Measurements from ENCODE around the gene RASSF5. TPM values are rescaled to one million over a fixed set of nuclear protein-coding genes. Genes with fewer than 3 reads are reported as not detected.

RASSF5 gene
- total and polyA plus RNA-seq, 3 donors from 2014 or later: 4.3 to 8.4 (median 5.9) TPM

DNA sequence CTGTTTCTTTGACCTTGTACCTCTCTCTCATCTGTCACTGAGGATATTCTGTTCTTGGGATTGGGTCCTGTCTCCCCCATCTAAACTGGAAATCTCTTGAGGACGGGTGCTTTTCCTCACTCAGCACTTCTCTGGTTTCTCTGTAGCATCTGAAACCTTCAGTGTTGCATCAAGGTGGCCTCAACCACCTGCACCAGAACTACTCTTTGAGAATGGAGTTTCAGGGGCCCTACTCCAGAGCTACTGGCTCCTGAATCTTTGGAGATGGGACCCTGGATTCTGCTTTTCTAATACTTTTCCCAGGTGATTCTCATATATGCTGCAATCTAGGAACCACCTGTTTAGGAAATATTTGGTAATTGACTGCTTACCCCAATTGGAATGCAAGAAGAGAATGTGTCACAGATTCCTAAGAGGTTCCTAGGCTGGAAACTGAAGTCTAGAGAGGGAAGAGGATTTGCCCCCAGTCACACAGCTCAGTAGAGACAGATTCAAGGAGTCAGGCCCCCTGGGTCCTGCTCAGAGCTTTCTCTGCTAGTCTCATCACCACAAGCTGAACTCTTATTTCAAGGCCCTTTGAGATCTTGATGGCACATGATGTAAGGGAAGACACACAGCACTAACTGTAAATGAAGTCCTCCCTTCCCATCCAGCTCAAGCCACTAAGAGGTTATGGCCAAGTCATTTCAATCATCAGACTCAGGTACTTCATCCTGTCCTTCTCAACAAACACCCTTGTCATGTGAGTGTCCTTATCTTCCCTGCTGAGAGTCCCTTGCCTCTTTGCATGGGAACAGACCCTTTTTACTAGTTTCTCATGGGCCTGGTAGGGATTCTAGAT lies 56.3 kb downstream of the RASSF5 start:
- Histone ChIP-seq H3K27me3 (no peaks in the 10 kb centered on the region), H3K27ac (no peak overlapping the region), H3K4me1 (peaks cover 10% of the 10 kb centered on the region), H3K36me3 (ENCODE audit: low read depth, missing control alignments) (no peaks in the 10 kb centered on the region), H3K9me3 (no peaks in the 10 kb centered on the region), H3K4me3 (no peak overlapping the region)
- DNase-seq: no peak
- no peak for TF ChIP-seq CTCF (IDR thresholded peaks at IDR 0.05)
- TF ChIP-seq POLR2A (IDR thresholded peaks at IDR 0.05): no peak
- WGBS, 2 donors: 93 to 100% methylated on average over 1 of the region's 1 CpG
- intact Hi-C loops (cut with DNase I; ENCODE audit: low total_unique reads): no loop called here

DNA sequence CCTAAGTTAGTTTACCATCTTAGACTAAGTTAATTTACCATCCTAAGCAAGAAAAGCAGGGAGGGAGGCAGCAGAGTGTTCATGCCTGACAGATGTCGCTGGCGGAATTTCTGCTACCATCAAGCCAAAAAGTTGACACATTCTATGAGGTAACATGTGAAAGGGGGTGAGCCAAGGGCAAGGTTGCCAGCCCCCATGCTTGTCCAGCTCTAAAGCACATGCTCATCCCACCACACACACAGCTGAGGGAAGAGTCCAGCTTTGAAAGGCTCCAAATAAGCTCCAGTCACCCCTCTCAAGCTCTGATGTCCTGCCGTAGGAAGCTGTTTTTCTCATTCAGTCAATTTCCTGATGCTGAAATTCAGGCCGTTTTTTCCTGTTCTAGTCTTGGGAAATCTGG lies 58.7 kb downstream of the RASSF5 start:
- Histone ChIP-seq H3K27me3 (no peaks in the 10 kb centered on the region), H3K9me3 (no peaks in the 10 kb centered on the region), H3K27ac (no peak overlapping the region), H3K36me3 (ENCODE audit: low read depth, missing control alignments) (no peaks in the 10 kb centered on the region), H3K4me1 (no peaks in the 10 kb centered on the region), H3K4me3 (no peak overlapping the region)
- intact Hi-C loops (cut with DNase I; ENCODE audit: low total_unique reads): no loop called here
- WGBS, 2 donors: 81 to 93% methylated on average over 4 of the region's 4 CpGs
- DNase-seq: no peak
- TF ChIP-seq POLR2A (IDR thresholded peaks at IDR 0.05): no peak
- TF ChIP-seq CTCF (IDR thresholded peaks at IDR 0.05): no peak

GRCh38 chr1:206566999-206567398 lies 59.7 kb downstream of the RASSF5 start:
- Histone ChIP-seq H3K27ac (no peak overlapping the region), H3K36me3 (ENCODE audit: low read depth, missing control alignments) (no peaks in the 10 kb centered on the region), H3K9me3 (no peaks in the 10 kb centered on the region), H3K4me3 (no peak overlapping the region), H3K27me3 (no peaks in the 10 kb centered on the region), H3K4me1 (no peaks in the 10 kb centered on the region)
- intact Hi-C loops (cut with DNase I; ENCODE audit: low total_unique reads): no loop called here
- no peak for DNase-seq
- TF ChIP-seq POLR2A (IDR thresholded peaks at IDR 0.05): no peak
- TF ChIP-seq CTCF (IDR thresholded peaks at IDR 0.05): no peak
- 72 to 83% methylated on average over 4 of the region's 4 CpGs for WGBS, 2 donors

GRCh38 chr1:206568256-206568655 lies 60.9 kb downstream of the RASSF5 start:
- Histone ChIP-seq H3K27me3 (no peaks in the 10 kb centered on the region), H3K9me3 (no peaks in the 10 kb centered on the region), H3K4me1 (no peaks in the 10 kb centered on the region), H3K27ac (no peak overlapping the region), H3K36me3 (ENCODE audit: low read depth, missing control alignments) (no peaks in the 10 kb centered on the region), H3K4me3 (no peak overlapping the region)
- DNase-seq: no peak
- intact Hi-C loops (cut with DNase I; ENCODE audit: low total_unique reads): no loop called here
- WGBS, 2 donors: 95 to 96% methylated on average over 4 to 10 of the region's 10 CpGs
- TF ChIP-seq CTCF (IDR thresholded peaks at IDR 0.05): no peak
